Germinal center (tissue), 1 donor: ENCODE results near the gene RAB36.
"Not testable (repeated sequence)": the region's sequence is repeated elsewhere in the genome, so short reads cannot be mapped to it uniquely, and the experiment has no call there.

ENCODE experiments used
- DNase-seq: peaks from one replicate; pipeline ENCODE4 v3.0.0; 2012; ENCODE audit warnings: mixed read lengths, low spot score

The RAB36 gene

DNA sequence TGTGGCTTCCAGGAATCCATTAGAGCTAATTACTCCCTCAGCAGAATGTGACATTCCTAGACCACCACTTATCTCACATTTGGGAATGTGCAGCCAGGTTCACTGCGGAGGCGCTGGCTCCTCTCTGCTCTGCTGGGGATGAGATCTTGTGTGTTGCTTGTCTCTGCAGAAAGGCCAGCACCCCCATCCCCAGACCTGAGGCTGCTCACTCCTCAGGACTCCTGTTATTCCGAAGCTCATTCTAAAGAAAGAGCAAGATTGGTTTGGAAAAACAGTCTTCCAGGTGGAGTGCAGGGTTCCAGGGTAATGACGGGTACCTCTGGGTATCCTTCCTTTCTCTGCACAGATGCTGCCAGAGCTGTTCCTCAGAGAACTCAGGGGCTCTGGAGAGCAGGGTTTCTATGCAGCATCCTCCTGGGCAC lies 24.3 kb upstream of the RAB36 start:
- DNase-seq = no peak

DNA sequence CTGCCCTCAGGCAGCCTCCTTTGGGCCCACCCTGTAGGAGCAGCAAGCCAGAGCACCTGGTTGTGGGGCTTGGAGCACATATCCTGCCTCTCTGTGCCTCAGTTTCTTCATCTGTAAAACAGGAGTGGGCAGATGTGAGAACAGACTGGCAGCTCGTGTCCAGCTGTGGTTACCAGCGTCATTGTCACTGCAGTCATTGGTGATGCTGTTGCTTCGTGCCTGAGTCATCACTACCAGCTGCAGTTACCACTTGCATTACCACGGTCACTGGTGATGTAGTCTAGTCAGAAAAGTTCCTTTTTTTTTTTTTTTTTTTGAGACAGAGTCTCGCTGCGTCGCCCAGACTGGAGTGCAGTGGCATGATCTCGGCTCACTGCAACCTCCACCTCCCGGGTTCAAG lies 23.9 kb upstream of the RAB36 start:
- DNase-seq = no peak

DNA sequence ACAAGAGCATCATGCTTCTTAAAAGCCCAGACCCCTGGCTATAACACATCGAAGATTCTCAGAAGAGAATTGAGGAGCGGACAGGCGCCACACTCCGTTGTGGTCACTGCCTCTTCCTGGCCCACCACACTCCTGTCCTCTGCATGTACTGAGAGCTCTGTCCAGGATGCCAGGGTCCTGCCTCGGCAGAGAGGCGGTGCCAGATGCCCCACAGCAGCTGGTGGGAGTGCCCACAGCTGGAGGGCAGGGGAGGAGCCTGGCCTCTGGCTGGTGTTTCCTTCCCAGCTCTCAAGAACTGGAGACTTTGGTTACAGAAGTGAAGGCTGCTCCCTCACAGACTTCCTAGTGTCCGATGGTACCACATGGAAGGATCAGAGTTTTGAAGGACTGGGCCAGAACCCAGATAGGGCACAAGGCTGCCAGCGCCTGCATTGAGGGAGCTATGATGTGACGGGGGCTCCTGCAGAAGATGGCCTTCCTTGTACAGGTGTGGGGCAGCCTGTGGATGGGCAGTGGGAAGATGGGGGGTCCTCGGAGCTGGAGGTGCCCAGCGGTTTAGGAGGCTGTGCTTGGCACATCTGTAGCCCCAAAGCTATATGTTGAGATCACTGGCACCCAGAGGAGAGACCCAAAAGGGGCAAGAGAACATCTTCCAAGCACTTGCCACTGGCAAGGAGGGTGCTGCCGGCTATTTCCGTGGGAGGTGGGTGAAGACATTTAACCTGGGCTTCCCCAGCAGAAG lies 22.9 kb upstream of the RAB36 start:
- no peak for DNase-seq

DNA sequence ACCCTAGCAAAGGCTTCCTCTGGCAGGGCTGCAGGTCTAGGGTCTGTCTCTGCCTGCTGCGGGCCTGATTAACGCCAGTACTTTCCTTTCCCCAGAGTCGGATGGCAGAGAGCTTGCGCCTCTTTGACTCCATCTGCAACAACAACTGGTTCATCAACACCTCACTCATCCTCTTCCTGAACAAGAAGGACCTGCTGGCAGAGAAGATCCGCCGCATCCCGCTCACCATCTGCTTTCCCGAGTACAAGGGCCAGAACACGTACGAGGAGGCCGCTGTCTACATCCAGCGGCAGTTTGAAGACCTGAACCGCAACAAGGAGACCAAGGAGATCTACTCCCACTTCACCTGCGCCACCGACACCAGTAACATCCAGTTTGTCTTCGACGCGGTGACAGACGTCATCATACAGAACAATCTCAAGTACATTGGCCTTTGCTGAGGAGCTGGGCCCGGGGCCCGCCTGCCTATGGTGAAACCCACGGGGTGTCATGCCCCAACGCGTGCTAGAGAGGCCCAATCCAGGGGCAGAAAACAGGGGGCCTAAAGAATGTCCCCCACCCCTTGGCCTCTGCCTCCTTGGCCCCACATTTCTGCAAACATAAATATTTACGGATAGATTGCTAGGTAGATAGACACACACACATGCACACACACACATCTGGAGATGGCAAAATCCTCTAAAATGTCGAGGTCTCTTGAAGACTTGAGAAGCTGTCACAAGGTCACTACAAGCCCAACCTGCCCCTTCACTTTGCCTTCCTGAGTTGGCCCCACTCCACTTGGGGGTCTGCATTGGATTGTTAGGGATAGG lies 22.1 kb upstream of the RAB36 start:
- DNase-seq = no peak

DNA sequence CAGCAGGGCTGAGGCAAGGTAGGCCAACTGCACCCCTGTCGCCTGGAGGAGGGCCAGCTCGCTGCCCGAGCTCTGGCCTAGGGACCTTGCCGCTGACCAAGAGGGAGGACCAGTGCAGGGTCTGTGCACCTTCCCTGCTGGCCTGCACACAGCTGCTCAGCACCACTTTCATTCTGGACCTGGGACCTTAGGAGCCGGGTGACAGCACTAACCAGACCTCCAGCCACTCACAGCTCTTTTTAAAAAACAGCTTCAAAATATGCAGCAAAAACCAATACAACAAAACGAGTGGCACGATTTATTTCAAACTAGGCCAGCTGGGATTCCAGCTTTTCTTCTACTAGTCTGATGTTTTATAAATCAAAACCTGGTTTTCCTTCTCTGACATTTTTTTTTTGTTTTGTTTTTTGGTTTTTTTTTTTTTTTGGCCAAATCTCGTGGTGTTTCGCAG lies 21.4 kb upstream of the RAB36 start:
- no peak for DNase-seq

DNA sequence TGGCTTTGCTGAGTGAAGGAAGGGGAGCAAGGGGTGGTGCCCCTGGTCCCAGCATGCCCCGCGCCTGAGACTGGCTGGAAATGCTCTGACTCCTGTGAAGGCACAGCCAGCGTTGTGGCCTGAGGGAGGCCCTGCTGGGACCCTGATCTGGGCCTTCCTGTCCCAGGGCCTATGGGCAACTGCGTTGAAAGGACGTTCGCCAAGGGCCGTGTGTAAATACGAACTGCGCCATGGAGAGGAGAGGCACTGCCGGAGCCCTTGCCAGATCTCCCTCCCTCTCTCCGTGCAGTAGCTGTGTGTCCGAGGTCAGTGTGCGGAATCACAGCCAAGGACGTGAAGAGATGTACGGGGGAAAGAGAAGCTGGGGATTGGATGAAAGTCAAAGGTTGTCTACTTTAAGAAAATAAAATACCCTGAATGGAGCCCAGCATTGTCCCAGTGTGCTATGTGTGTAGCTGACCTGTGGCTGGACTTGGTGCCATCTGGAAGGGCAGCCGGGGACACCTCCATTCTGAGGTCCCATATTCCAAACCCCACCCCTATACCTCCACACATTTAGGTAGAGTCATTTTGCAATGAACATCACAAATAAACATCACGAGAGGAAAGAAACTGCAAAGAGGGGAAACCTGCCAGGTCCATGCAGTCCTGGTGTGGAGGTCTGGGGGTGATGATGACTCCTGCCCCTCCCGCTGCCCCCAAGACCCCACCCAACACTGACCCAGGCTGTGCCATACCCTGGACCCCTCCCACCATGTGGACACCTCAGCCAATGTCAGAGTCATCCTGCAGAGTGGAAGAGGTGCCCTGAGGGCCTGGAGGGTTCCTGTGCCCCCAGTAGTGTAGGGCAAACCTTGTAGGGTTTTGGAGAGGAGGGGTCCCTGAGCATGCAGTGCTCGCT lies 20.4 kb upstream of the RAB36 start:
- DNase-seq = no peak

DNA sequence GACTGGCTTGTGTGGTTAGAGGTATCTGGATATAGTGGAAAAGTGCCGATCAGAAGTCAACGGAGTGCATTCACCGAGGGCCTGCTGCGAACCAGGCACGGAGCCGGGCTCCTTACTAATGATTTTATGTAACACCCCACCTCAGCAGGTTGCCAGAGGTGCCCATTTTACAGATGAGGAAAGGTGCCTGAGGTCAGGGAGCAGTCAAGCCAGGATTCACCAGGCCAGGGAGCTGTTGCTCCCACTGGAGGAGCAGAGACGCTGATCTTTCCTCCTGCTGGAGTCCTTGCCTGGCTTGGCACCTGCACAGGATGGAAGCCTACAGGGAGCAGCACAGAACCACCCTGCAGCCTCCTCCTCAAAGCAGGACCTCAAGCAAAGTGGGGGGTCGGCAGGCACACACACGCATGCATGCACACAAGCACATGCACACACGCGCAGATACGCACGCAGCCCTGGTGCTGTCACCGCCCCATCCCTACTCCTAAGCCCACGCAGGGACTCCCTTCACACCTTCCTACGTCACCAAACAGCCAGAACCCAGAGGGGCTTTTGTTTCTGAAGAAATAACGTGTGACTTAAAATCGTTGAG lies 19.7 kb upstream of the RAB36 start:
- DNase-seq = no peak

DNA sequence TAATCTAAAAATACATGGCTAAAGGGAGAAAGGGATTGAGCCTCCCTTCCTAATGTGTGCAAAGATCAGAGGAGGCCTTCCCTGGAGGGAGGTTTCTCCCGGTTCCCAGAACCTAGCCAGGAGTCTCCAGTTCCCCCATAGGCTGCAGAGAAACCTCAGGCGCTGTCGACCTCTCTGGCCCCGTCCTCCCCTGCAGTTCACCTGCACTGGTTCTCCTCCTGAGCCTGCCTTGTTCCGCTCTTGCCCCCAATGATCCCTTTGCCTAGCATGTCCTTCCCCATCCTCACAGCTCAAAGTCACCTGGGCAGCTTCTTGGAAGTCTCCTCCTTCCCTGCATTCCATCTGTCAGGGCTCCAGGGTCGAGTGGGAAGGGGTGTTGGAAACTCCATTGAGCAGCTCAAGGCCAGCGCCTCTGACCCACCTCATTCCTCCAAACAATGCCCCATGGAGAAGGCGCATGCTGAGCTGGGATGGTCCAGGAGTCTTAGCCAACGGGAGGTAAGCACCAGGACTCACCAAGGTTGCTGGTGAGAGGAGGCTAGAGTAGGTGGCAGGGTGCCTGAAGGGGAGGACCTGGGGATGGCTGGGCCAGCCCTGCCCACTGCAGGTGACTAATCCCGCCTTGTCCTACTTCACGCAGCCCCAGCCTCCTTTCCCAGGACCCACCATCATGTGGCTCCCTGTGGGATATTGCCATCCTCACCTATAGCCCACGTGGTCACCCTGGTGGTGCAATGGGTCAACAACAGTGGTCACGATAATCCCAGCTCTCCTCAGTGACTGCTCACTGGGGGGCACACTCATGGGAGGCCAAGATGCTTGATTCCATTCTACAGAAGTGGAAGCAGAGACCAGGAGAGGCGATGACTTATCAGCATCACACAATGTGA lies 18.9 kb upstream of the RAB36 start:
- no peak for DNase-seq

DNA sequence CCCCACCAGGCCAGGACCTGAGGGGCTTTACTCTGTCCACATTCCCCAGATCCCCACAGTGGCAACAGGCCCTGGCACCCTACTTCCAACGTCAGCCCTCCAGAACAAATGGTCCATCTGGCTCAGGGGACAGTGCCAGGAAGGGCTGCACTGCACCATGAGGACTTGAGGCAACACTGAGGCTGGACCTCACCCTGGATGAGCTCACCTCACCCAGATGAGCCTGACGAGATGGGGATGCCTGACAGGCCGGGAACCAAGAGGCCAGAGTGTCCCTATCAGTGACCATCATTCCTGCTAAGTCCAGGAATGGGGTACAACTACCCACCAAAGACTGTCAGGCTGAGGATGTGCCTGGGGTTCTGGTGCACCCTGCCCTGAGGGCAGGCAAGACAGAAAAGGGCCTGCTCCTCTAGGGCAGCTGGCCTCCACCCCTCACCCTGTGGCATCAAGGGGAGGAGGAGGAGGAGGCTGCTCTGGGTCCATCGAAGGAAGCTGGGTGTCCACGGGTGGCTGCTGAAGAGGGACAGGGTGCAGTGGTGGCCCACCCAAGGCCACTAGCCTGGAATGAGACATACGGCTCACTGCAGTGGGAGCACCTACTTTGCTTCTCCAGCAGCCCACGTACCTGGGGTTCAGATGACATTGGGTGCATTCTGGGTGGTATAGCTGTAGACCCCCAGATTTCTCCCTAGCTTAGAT lies 18.1 kb upstream of the RAB36 start:
- DNase-seq = no peak

DNA sequence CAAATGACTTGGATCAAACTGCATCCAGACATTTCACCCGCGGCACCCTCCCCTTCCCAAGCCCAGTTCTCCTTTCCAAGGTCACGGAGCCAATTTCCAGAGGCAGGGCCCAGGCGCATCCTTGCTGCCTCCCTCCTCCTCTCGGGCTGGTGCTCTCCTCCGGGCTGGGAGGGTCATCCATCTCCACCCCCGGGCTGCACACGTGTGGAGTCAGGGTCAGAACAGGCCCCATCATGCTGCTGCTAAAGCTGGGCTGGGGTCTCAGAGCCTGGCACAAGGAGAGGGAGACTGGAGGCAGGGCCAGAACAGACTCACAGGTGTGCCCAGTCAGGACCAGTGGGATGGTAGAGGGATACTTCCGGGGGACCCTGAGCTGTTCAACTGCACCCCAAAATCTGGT lies 17.5 kb upstream of the RAB36 start:
- DNase-seq = no peak

DNA sequence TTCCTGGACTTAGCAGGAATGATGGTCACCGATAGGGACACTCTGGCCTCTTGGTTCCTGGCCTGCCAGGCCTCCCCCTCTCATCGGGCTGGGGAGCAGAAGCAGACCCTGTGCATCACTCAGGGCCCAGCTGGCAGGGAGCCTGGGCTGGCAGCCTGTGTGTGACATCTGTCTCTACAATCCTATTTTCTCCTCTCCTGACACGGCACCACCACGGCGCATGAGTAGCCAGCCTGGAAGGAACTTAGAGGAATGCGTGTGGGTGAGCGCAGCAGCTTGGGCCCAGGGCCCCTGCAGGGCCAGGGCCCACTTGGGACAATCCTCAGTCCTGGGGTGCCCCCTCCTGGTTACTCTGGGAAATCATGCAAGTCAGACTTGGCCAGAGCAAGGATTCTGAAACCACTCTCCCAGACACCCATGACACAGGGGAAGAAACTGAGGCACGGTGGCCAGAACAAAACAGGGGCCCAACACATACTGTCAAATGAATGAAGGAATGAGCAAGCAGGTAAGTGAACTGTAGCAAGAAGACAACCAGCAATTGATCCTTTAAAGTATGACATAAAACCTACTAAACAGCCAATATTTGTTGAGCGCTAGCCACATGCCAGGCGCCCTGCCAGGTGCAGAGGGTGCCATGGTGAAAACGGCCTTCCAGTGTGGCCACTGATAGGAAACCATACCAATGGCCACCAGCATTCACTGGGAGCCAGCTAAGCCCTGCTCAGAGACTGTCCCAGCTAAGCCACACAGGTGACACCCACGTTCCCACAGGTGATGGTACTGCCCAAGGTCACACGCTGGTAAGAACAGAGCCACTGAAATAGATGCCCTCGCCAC lies 16.8 kb upstream of the RAB36 start:
- DNase-seq = peak; percentile 90

DNA sequence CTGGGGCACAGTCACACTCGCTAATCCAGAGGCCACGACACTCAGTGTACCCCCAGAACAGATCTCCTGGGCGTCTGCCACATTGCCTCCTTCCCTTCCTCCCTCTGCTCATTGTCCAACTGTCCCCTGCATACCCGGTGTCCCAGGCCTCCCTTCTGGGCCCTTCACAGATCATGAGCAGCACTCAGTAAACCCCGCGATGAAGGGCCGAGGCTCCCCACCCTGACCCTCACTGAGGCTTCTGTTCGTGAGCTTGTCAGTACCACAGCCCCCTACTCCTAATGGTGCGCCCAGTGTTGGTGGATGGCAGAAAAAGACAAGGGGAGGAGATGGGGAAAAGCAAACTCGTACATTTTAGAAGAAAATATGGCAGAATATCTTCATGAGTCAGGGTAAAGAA lies 16.1 kb upstream of the RAB36 start:
- DNase-seq = no peak

DNA sequence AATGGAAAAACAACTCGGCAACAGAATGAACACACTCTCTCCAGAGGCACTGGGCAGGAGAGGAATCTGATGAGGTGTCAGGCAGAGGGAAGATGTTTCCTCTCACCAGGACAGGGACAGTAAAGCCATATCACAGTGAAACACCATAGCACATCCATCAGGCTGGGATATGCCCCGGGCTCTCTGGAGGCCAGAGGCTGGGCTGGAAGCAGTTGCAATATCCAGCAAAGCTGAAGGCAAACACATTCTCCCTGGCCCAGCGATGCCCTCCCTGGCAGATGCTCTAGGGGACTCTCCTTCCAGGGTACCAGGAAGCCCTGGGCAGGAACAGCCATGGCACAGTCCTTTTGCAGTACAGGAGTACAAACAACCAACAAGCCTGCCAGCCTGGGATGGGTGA lies 14.6 kb upstream of the RAB36 start:
- no peak for DNase-seq

DNA sequence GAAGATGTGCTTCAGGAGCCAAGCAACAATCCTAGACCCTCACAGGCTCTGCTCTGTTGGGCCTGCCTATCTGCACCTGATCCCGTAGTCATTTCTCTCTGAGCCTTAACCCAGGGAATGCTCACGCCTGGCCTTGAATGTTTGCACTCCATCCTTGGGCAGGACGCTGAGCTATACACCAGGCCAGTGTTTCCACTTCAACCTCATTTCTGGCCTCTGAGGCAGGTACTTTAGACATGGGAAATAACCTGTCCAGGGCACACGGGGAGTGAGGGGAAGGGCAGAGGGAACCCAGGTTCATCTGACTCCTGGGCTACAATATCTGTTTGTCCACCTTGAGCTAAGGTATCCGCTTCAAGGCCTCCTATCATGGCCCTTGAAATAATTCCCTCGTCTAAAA lies 13.3 kb upstream of the RAB36 start:
- no peak for DNase-seq

DNA sequence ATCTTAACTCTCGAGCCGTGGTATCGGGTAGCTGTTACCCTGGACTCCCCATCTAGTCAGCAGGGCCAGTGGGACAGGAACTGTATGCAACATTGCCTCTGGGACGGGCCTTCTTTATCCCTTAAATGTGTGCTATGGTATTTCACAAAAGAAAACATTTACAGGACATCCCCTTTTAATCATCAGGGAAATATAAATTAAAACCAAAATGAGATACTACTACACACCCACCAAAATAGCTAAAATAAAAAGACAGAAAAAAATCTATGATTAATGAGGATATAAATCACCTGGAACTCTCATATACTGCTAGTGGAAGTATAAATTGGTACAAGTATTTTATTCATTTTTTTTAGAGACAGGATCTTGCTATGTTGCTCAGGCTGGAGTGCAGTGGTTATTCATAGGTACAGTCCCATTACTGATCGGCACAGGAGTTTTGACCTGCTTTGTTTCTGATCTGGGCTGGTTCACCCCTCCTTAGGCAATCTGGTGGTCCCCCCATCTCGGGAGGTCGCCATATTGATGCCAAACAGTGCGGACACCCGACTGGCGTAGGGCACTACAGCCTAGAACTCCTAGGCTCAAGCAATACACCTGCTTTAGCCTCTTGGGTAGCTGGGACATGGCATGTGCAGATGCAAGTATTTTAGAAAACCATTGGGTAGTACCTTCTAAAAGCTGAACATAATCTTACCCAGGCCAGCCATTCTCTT lies 12.7 kb upstream of the RAB36 start:
- DNase-seq = no peak

DNA sequence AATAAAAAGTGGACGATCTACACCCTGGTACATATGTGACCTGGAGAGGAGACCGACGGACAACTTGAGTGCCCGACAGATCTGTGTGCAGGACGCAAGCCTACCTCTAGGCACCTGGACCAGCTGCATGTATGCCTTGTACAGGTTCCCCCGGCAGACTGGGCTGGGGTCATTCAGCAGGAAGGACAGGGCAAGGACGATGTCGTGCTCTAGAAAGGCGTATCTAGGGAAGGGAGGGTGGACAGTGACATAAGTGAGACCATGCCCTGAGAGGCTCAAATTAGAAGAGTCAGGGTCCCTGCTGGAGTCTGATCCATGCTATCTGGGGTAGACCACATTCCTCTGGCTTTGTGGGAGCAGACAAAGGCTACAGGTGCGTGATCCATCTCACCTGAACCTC lies 11.4 kb upstream of the RAB36 start:
- no peak for DNase-seq

DNA sequence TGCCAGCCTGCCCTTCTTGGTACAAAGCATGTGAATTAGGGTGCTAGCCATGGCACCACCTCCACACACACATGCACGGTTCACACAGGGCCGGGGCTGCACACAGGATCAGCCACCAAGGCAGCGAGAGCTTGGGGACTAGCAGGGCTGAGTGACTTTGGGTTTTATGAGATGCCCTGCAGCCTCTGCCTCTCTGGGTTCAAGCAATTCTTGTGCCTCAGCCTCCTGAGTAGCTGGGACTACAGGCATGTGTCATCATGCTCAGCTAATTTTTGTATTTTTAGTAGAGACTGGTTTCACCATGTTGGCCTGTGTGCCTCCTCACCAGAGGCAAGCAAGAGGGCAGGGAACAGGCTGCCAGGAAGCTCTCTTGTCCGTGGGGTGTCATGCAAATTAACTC lies 8.3 kb upstream of the RAB36 start:
- not testable (repeated sequence) for DNase-seq

DNA sequence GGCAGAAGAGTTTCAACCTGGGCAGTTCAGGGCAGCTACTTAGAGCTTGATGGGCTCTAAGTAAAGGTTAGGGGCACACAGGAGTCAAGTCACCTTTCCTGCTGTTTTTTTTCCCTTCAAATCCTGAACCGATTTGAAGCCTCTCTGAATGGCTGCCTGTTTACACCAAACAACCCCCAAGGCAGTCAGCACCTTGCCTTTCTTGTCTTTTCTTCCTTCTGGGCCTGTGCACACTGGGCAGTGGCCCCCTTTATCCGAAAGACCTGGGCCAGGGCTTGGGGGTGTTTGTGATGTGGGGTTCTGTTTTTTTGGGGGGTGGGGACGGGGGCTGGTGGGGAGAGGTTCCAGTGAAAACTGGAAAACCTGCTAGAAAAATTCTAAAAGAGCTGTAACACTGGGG lies 7.8 kb upstream of the RAB36 start:
- no peak for DNase-seq
